PFSK-1 (cell line): ENCODE data around the gene BCL2L1.

Experiments used
- FOXP2 ChIP-seq: optimal IDR thresholded peaks from 2 replicates; pipeline ENCODE3; 2011; ENCODE audit warnings: borderline replicate concordance, control low read depth, inconsistent platforms; ENCODE audit not compliant: insufficient read depth; ENCODE audit errors: extremely low read length, extremely low read depth
- POLR2AphosphoS5 ChIP-seq: IDR thresholded peaks from 2 replicates; pipeline ENCODE4 v1.6.1; 2012; ENCODE audit warnings: low read depth, mild to moderate bottlenecking, control low read depth, low read length, moderate library complexity
- SIN3A ChIP-seq: IDR thresholded peaks from 2 replicates; pipeline ENCODE4 v1.6.1; 2012; ENCODE audit warnings: mild to moderate bottlenecking, low read length, moderate library complexity, borderline replicate concordance; ENCODE audit not compliant: insufficient read depth
- TAF1 ChIP-seq: IDR thresholded peaks from 2 replicates; pipeline ENCODE4 v1.6.1; 2012; ENCODE audit warnings: low read length, control low read depth, borderline replicate concordance; ENCODE audit not compliant: insufficient read depth
- TF ChIP-seq, protein P1 (sequence below), 2 experiments: IDR thresholded peaks; 2 replicates each; pipeline versions ENCODE4 v1.6.1 to v1.8.0; 2011 to 2012; ENCODE audit warnings: low read depth in 2 of 2, low read length in 2 of 2, control low read depth in 1 of 2, inconsistent platforms in 1 of 2, mild to moderate bottlenecking in 1 of 2, moderate library complexity in 1 of 2; ENCODE audit not compliant: insufficient read depth in 1 of 2

The BCL2L1 gene

DNA sequence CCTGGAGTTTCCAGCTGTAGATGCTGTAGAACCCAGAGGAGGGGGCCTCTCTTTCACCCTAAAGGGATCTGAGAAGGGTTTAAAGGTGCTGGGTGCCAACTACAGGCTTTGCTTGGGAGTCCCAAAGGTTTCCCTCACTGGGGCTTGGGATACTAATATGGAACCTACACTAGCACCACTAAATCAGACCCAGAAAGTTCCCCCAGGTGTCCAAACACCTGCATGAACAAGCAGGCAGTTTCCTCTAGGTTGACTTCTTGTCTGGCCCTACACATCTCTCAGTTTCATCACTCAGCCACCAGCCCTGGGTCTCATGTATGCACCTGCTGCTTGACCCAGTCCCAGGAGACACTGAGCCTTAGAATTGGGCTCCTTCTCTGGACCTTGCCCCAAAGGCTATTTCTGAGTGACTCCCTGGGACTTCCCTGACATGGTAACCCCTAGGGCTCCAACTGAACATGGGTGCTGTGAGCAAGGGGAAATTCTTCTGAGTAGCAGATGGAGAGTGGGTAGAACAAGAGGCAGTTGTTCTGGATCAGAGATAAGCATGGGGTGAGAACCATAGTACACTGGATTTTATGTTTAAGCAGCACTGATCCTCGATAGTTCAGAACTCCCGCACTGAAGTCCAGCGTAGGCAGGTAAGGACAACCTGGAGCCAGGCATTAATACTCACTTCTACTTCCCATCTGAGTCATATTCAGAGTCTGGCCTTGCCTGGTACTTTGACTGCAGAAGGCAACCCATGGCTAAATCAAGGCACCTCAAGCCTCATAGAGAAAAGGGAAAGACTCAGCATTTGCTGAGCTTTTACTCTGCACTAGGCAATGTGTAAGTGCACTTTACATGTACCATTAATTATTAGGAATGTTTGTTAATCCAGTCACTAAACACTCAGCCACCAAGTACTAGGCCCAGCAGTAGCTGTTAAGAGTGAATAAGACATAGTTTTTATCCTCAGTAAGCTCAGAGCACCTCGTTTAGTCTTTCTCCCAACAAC lies 16.8 kb downstream of the BCL2L1 start:
- no peak for TF ChIP-seq FOXP2
- no peak for TF ChIP-seq SIN3A

DNA sequence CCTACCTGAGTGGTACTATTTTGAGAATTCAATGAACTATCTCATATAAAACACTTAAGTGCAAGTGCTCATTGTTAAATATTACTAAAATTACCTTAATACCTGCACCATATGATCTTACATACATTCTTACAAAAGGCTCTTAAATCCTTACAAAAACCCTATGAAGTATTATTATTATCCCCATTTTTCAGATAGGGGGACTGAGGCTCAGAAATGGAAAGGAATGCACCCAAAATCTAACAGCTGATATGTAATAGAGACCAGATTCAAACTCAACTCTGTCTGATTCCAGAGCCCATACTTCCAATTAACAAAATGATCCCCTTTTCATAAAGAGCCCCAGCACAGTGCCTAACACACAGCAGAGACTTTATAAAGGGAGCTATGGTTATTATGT lies 17.5 kb downstream of the BCL2L1 start:
- TF ChIP-seq, protein P1, sequence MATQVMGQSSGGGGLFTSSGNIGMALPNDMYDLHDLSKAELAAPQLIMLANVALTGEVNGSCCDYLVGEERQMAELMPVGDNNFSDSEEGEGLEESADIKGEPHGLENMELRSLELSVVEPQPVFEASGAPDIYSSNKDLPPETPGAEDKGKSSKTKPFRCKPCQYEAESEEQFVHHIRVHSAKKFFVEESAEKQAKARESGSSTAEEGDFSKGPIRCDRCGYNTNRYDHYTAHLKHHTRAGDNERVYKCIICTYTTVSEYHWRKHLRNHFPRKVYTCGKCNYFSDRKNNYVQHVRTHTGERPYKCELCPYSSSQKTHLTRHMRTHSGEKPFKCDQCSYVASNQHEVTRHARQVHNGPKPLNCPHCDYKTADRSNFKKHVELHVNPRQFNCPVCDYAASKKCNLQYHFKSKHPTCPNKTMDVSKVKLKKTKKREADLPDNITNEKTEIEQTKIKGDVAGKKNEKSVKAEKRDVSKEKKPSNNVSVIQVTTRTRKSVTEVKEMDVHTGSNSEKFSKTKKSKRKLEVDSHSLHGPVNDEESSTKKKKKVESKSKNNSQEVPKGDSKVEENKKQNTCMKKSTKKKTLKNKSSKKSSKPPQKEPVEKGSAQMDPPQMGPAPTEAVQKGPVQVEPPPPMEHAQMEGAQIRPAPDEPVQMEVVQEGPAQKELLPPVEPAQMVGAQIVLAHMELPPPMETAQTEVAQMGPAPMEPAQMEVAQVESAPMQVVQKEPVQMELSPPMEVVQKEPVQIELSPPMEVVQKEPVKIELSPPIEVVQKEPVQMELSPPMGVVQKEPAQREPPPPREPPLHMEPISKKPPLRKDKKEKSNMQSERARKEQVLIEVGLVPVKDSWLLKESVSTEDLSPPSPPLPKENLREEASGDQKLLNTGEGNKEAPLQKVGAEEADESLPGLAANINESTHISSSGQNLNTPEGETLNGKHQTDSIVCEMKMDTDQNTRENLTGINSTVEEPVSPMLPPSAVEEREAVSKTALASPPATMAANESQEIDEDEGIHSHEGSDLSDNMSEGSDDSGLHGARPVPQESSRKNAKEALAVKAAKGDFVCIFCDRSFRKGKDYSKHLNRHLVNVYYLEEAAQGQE (IDR thresholded peaks at IDR 0.05; ENCODE audit: insufficient read depth in 1 of 2, low read depth in 2 of 2, low read length in 2 of 2): no peak
- TF ChIP-seq FOXP2 (no peak), TAF1 (no peak), SIN3A (no peak), POLR2AphosphoS5 (no peak)

DNA sequence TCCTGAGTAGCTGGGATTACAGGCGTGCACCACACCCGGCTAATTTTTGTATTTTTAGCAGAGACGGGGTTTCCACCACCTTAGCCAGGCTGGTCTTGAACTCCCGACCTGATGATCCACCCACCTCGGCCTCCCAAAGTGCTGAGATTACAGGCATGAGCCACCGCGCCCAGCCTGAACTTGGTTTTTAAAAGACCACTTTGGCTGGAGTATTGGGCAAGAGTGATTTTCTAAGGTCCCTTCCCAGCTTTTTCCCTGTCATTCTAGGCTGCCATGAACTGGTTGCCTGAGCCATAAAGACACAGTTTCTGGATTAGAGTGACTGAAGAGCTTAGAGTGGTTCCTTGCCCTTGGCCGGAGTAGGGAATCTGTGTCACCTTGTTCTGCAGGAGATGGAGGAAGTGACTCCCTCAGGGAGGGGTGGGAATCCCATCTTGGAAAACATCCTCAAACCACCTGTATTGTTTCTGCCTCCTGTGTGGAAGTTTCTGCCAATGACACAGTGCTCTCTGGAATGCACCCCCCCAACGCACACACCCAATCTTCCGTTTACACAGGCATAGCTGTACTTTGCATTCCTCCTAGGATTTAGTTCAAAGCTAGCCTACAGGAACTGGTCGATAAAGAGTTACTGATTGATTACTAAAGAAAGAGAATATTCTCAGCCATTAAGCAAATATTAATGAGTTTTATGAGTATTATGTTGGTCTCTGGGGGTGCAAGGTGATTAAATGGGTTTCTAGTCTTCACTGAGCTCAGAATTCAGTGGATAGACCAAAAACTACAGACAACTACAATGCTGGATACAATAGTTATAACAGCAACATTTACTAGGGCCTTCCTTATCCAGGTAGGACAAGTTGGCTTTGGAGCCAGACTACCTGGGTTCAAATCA lies 18.2 kb downstream of the BCL2L1 start:
- TF ChIP-seq TAF1 (no peak), FOXP2 (no peak), POLR2AphosphoS5 (no peak), SIN3A (no peak)
- TF ChIP-seq, protein P1 (IDR thresholded peaks at IDR 0.05; ENCODE audit: insufficient read depth in 1 of 2, low read depth in 2 of 2, low read length in 2 of 2): no peak

DNA sequence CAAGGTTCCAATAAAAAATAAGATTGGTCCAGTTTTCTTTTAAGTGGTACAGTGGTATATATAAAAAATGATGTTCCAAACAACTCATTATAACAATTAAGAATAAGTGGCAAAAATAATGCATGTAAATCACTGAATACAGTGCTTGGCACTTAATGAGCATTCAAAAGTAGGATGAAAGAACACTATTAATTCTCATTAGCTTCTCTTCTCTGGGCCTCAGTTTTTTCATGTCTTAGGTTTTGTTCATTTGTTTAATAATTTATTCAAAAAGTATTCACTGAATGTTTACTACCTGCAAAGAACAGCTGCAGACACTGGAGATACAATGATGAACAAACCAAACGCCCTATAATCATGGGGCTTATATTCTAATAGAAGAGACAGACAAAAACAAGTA lies 21.1 kb downstream of the BCL2L1 start:
- TF ChIP-seq TAF1 (no peak), FOXP2 (no peak), POLR2AphosphoS5 (no peak)
- TF ChIP-seq, protein P1 (IDR thresholded peaks at IDR 0.05; ENCODE audit: insufficient read depth in 1 of 2, low read depth in 2 of 2, low read length in 2 of 2): no peak

DNA sequence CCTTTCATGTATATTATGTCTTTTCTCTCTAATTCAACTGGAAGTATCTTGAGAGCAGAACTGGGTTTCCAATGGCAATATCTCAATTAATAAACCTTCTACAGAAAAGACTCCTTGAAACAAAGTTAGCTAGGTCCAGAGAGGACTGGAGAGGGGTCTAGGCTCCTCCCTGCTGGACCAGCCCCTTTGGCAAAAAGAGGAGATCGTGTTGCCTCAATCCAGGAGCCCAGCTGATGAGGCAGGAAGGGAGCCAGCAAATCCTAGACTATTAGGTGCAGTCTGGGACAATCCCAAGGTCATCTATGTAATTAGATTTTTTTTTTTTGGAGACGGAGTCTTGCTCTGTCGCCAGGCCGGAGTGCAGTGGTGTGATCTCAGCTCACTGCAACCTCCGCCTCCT lies 21.9 kb downstream of the BCL2L1 start:
- TF ChIP-seq, protein P1 (IDR thresholded peaks at IDR 0.05; ENCODE audit: insufficient read depth in 1 of 2, low read depth in 2 of 2, low read length in 2 of 2): no peak
- no peak for TF ChIP-seq TAF1
- no peak for TF ChIP-seq POLR2AphosphoS5
- no peak for TF ChIP-seq FOXP2
- TF ChIP-seq SIN3A: no peak
